Activated naive CD4-positive, alpha-beta T cell treated with anti-CD3 and anti-CD28 coated beads, Interleukin-2, amount 50 U/mL, for 16 hours (primary cell): ENCODE results near the gene S100A5.
A peak's percentile ranks its signal among the peaks of the same experiment; 100 is the strongest.
"Not testable (repeated sequence)": the region's sequence is repeated elsewhere in the genome, so short reads cannot be mapped to it uniquely, and the experiment has no call there.

Source experiments
- DNase-seq: peaks from one replicate; pipeline ENCODE4 v3.0.0-alpha.2; 2020

Gene S100A5

GRCh38 chr1:153540394-153541361, at the start of gene S100A5:
Gene S100A5, minus strand, starts transcription at chr1:153540934. Its CDS starts 743 bp downstream, at chr1:153540191.
- DNase-seq: peak; percentile 42

- no peak for DNase-seq
Measured at GRCh38 chr1:153588482-153588881, 47.7 kb upstream of the S100A5 start.

GRCh38 chr1:153588033-153588432, 47.3 kb upstream of the S100A5 start:
- not testable (repeated sequence) for DNase-seq

GRCh38 chr1:153587314-153587713, 46.6 kb upstream of the S100A5 start:
- DNase-seq: no peak

GRCh38 chr1:153586347-153586746, 45.6 kb upstream of the S100A5 start:
- DNase-seq: no peak

GRCh38 chr1:153585006-153585405, 44.3 kb upstream of the S100A5 start:
- no peak for DNase-seq

- no peak for DNase-seq
Measured at GRCh38 chr1:153583976-153584375, 43.2 kb upstream of the S100A5 start.

- DNase-seq: not testable (repeated sequence)
Measured at GRCh38 chr1:153583514-153583913, 42.8 kb upstream of the S100A5 start.

- not testable (repeated sequence) for DNase-seq
Measured at GRCh38 chr1:153582836-153583235, 42.1 kb upstream of the S100A5 start.

GRCh38 chr1:153578936-153579335, 38.2 kb upstream of the S100A5 start:
- DNase-seq: no peak

- DNase-seq: no peak
Measured at GRCh38 chr1:153578490-153578889, 37.8 kb upstream of the S100A5 start.

GRCh38 chr1:153577624-153578051, 36.9 kb upstream of the S100A5 start:
- no peak for DNase-seq

- no peak for DNase-seq
Measured at GRCh38 chr1:153577138-153577537, 36.4 kb upstream of the S100A5 start.

GRCh38 chr1:153575497-153575896, 34.8 kb upstream of the S100A5 start:
- not testable (repeated sequence) for DNase-seq

GRCh38 chr1:153575081-153575491, 34.4 kb upstream of the S100A5 start:
- DNase-seq: not testable (repeated sequence)

- DNase-seq: no peak
Measured at GRCh38 chr1:153573351-153573750, 32.6 kb upstream of the S100A5 start.

- DNase-seq: peak; percentile 52
Measured at GRCh38 chr1:153572569-153573015, 31.9 kb upstream of the S100A5 start.

- no peak for DNase-seq
Measured at GRCh38 chr1:153571706-153572105, 31.0 kb upstream of the S100A5 start.

- DNase-seq: no peak
Measured at GRCh38 chr1:153570874-153571273, 30.1 kb upstream of the S100A5 start.

- DNase-seq: no peak
Measured at GRCh38 chr1:153569465-153569864, 28.7 kb upstream of the S100A5 start.

GRCh38 chr1:153568367-153569099, 27.8 kb upstream of the S100A5 start:
- peak; percentile 76 for DNase-seq

GRCh38 chr1:153567621-153568366, 27.1 kb upstream of the S100A5 start:
- peak; percentile 55 for DNase-seq
